ENCODE results near the gene STAT3.
"Not testable (repeated sequence)": the region's sequence is repeated elsewhere in the genome, so short reads cannot be mapped to it uniquely, and the experiment has no call there.

The STAT3 gene

DNA sequence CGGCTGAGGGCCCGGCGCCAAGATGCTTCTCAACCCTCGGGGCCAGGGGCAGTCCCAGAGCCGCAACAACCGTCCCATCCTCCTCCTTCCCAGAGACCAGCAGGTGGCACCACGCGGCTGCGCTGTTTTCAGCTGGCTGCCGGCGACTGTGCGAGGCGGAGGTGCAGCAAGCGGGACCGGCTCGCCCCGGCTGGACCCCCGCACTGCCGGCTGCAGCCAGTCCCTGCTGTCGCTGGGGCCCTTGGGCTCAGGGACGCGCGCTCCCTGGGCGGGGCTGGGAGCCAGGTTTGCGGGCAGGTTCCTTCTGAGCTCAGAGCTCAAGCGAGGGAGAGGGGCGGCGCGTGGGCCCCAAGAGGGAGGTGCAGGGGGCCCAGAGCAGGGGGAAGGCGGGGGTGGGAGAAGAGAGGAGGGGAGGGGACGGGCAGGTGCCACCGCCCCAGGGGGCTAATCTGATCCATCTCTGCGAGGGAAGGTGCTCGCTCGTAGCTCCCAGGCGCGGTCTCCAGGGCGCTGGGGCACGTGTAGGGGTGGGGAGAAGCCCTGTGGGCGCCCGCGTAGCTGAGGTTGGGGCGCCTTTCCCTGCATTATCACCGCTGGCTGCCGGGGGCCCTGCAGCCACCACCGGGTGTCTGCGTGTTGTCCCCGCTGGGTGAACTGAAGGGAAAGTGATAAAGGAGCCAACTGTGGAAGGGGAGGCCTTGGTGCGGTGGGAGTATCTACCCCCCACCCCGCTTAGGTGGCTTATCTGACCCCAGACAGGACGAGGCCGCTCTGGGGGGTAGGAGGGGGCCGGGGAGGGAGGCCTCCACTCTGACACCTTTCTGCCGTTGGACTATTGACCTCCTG lies 75.7 kb downstream of the STAT3 start:
- peak; percentile 73 for DNase-seq

GRCh38 chr17:42312035-42312284 lies 76.3 kb downstream of the STAT3 start:
- no peak for DNase-seq

DNA sequence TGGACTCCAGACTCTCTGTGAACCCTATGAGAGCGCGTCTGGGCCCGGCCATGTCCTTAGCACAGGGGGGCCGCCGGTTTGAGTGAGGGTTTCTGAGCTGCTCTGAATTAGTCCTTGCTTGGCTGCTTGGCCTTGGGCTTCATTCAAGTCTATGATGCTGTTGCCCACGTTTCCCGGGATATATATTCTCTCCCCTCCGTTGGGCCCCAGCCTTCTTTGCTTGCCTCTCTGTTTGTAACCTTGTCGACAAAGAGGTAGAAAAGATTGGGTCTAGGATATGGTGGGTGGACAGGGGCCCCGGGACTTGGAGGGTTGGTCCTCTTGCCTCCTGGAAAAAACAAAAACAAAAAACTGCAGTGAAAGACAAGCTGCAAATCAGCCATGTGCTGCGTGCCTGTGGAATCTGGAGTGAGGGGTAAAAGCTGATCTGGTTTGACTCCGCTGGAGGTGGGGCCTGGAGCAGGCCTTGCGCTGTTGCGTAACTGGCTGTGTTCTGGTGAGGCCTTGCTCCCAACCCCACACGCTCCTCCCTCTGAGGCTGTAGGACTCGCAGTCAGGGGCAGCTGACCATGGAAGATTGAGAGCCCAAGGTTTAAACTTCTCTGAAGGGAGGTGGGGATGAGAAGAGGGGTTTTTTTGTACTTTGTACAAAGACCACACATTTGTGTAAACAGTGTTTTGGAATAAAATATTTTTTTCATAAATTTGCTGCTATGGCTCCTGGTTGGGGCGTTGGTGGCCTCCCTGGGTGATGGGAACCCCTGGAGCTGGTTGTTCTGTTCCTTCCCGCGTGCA lies 76.8 kb downstream of the STAT3 start:
- DNase-seq = no peak

- no peak for DNase-seq
Observed at GRCh38 chr17:42310787-42311215, 77.4 kb downstream of the STAT3 start.

- no peak for DNase-seq
Observed at GRCh38 chr17:42309986-42310786, 78.1 kb downstream of the STAT3 start.

DNA sequence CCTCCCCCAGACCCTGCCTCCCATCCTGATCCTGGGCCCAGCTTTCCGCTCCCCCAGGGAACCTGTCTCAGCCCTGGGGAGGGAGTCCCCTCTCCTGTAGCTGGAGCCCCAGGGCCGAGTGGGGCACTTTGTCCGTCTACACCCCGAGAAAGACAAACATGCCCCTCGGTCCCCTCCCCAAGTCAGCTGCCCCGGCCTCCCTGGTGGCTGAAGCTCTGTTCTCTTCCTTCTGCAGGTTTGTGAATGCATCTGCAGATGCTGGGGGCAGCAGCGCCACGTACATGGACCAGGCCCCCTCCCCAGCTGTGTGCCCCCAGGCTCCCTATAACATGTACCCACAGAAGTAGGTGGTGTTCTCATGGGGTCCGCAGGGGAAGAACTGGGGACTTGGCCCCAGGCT lies 79.1 kb downstream of the STAT3 start:
- DNase-seq = no peak

GRCh38 chr17:42308446-42308845 lies 79.8 kb downstream of the STAT3 start:
- DNase-seq = no peak

- no peak for DNase-seq
Observed at GRCh38 chr17:42307362-42307927, 80.8 kb downstream of the STAT3 start.

DNA sequence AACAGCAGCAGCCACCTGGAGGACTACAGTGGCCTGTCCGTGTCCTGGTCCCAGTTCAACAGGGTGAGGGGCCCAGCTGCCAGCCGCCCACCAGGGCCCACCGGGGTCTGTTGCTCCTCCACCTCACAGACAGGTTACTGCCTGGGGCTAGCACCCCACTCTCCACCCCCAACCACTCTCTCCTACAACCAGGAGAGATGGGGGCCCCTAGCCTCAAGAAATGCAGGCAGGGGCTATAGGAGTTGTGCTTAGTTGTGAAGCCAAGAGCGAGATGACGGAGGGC lies 81.9 kb downstream of the STAT3 start:
- DNase-seq = no peak

- DNase-seq = no peak
Observed at GRCh38 chr17:42305543-42306384, 82.5 kb downstream of the STAT3 start.

GRCh38 chr17:42305031-42305330 lies 83.3 kb downstream of the STAT3 start:
- not testable (repeated sequence) for DNase-seq

GRCh38 chr17:42304187-42305030 lies 83.8 kb downstream of the STAT3 start:
- DNase-seq = no peak

- DNase-seq = no peak
Observed at GRCh38 chr17:42303694-42304093, 84.5 kb downstream of the STAT3 start.

GRCh38 chr17:42301022-42301421 lies 87.2 kb downstream of the STAT3 start:
- DNase-seq = no peak

DNA sequence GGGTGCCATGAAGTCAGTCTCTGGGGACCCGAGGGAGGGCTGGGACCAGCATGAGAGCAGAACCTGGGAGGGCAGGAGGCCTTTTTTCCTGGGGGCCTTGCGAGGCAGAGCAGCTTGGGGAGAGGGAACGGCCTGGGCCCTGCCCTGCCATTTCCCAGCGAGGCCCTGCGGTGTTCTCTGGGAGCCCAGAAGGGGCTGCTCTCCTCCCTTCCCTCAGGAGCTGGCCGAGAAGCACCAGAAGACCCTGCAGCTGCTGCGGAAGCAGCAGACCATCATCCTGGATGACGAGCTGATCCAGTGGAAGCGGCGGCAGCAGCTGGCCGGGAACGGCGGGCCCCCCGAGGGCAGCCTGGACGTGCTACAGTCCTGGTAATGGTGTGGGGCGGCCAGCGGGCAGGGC lies 88.3 kb downstream of the STAT3 start:
- DNase-seq = not testable (repeated sequence)

- not testable (repeated sequence) for DNase-seq
Observed at GRCh38 chr17:42299361-42299760, 88.9 kb downstream of the STAT3 start.

DNA sequence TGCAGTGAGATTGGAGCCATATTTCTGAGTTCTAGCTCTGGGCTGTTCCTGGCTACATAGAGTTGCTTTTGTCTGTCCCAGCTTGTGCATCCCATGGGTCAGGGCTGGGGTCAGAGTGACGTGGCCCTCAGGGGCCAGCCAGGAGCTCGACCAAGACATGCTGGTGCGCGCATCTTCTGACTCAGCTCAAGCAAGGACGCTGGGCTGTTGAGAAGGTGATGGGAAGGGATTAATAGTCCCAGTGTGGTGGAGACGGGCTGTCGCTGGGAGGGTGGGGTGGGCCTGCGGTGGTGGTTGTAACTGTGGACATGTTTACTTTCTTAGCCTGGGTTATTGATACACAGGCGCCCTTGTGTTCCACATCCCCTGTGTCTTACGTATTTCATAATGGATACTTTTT lies 90.5 kb downstream of the STAT3 start:
- not testable (repeated sequence) for DNase-seq

- no peak for DNase-seq
Observed at GRCh38 chr17:42296012-42296411, 92.2 kb downstream of the STAT3 start.

GRCh38 chr17:42294469-42295398 lies 93.5 kb downstream of the STAT3 start:
- no peak for DNase-seq

DNA sequence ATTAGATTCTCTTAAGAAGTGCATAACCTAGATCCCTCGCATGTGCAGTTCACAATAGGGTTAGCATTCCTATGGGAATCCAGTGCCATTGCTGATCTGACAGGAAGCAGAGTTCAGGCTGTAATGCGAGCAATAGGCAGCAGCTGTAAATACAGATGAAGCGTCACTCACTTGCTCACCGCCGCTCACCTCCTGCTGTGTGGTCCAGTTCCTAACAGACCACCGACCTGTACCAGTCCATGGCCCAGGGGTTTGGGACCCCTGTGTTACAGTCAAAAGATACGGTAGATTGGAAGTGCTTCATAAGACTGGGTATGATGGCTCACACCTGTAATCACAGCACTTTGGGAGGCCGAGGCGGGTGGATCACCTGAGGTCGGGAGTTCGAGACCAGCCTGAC lies 97.1 kb downstream of the STAT3 start:
- no peak for DNase-seq

DNA sequence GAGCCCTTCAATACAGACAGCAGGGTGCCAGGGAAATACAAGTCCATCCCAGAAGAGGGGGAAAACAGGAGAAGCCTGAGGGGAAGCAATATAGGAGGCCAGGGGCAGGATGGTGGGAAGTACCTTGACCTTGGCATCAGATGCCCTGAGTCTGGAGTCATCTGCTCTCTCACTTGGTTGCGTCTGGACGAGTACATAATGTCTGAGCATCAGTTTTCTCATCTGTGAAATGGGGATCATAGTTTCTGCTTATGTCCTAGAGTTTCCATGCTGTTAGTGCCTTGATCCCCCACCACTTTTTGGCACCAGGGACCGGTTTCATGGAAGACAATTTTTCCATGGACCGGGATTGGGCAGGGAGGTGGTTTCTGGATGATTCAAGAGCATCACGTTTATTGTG lies 97.7 kb downstream of the STAT3 start:
- no peak for DNase-seq
